OCI-LY7 (cell line): ENCODE measurements around the gene CCDC181. TPM values are rescaled to one million over a fixed set of nuclear protein-coding genes. Genes with fewer than 3 reads are reported as not detected.

Experiments
- BruUV-seq: library from RNA; stranded (reverse); fragments of 400-500 nt; replicated peaks from 2 replicates; lab custom pipeline; 2021; lab: Mats Ljungman, UMichigan
- CTCF ChIA-PET: fragments of 300-600 bp; sonication (Branson Sonifier 250); formaldehyde crosslinking; loops from one replicate; lab custom pipeline; 2022; ENCODE audit warnings: antibody characterized with exemption; ENCODE audit not compliant: unreplicated experiment; lab: Charles Lee
- POLR2A ChIA-PET: fragments of 300-600 bp; sonication (Branson Sonifier 250); formaldehyde crosslinking; loops from one replicate; lab custom pipeline; 2022; ENCODE audit warnings: antibody characterized with exemption; lab: Charles Lee
- DNase-seq: peaks from one replicate; pipeline ENCODE4 v3.0.0-alpha.2; 2015; ENCODE audit warnings: low spot score
- H2AFZ ChIP-seq: fragments of 200-600 bp; sonication (generic), shearing (Covaris generic); 2 replicates; pipeline ENCODE4 v1.6.1; 2014; ENCODE audit warnings: mild to moderate bottlenecking, antibody characterized with exemption, low read length, moderate library complexity
- H3K27ac ChIP-seq: fragments of 200-600 bp; sonication (generic); 2 replicates; pipeline ENCODE4 v1.5.1; 2014; ENCODE audit warnings: mixed run types, low read depth, mild to moderate bottlenecking, moderate library complexity, low read length, inconsistent platforms; ENCODE audit not compliant: poor library complexity, severe bottlenecking
- H3K36me3 ChIP-seq: fragments of 200-600 bp; sonication (generic); 2 replicates; pipeline ENCODE4 v1.6.1; 2014; ENCODE audit warnings: mild to moderate bottlenecking, antibody characterized with exemption, low read length, moderate library complexity, mixed read lengths; ENCODE audit not compliant: insufficient read depth
- H3K4me1 ChIP-seq: fragments of 200-600 bp; sonication (generic); 2 replicates; pipeline ENCODE4 v1.5.1; 2014; ENCODE audit warnings: mild to moderate bottlenecking, low read length; ENCODE audit not compliant: insufficient read depth, poor library complexity, severe bottlenecking
- H3K4me2 ChIP-seq: fragments of 200-600 bp; sonication (generic); 2 replicates; pipeline ENCODE4 v1.6.1; 2014; ENCODE audit warnings: mild to moderate bottlenecking, low read length
- H3K4me3 ChIP-seq: fragments of 200-600 bp; sonication (generic); 2 replicates; pipeline ENCODE4 v1.5.1; 2014; ENCODE audit warnings: mild to moderate bottlenecking, low read depth, low read length; ENCODE audit not compliant: poor library complexity, severe bottlenecking
- H3K79me2 ChIP-seq: fragments of 200-600 bp; sonication (generic); 2 replicates; pipeline ENCODE4 v1.6.1; 2016; ENCODE audit warnings: low read depth, mild to moderate bottlenecking, low read length, moderate library complexity, mixed read lengths; ENCODE audit not compliant: insufficient read depth
- H3K9me2 ChIP-seq: fragments of 200-600 bp; sonication (generic); 2 replicates; pipeline ENCODE4 v1.6.1; 2016; ENCODE audit warnings: mild to moderate bottlenecking, low read length, mixed read lengths; ENCODE audit not compliant: insufficient read depth
- H3K9me3 ChIP-seq: fragments of 200-600 bp; sonication (generic); 2 replicates; pipeline ENCODE4 v1.6.1; 2014; ENCODE audit warnings: mild to moderate bottlenecking, mixed run types, low read length, mixed read lengths
- H4K20me1 ChIP-seq: fragments of 200-600 bp; sonication (generic); 2 replicates; pipeline ENCODE4 v1.6.1; 2014; ENCODE audit warnings: mild to moderate bottlenecking, antibody characterized with exemption, low read length, moderate library complexity, mixed read lengths; ENCODE audit not compliant: insufficient read depth
- EZH2phosphoT487 ChIP-seq: fragments of 200-600 bp; sonication (generic); IDR thresholded peaks from 2 replicates; pipeline ENCODE4 v1.6.1; 2018; ENCODE audit warnings: low read depth, borderline replicate concordance, mild to moderate bottlenecking, mixed run types, antibody characterized with exemption, low read length, moderate library complexity, mixed read lengths
- intact Hi-C: fragments of 100-400 bp; cut with micrococcal nuclease; formaldehyde crosslinking; loops from one replicate; pipeline ENCODE4 v1.10.0; 2022; ENCODE audit not compliant: unreplicated experiment
- total RNA-seq, 2 experiments: library from RNA; depleted of rRNA in 1 of 2; stranded (reverse); fragments of >200 nt in 1 of 2; shearing (Covaris generic) in 1 of 2; gene quantifications; 2 replicates each; pipeline ENCODE4 v1.2.3, GENCODE V29; 2014 to 2022
- TF ChIP-seq, protein P1 (sequence below): fragments of 200-600 bp; sonication (generic); conservative IDR thresholded peaks from 2 replicates; pipeline ENCODE4 v1.5.1; 2014; ENCODE audit warnings: mild to moderate bottlenecking, antibody characterized with exemption, low read length, moderate library complexity, mixed read lengths

The CCDC181 gene
- total RNA-seq, 2 experiments from 2014 or later: not detected

DNA sequence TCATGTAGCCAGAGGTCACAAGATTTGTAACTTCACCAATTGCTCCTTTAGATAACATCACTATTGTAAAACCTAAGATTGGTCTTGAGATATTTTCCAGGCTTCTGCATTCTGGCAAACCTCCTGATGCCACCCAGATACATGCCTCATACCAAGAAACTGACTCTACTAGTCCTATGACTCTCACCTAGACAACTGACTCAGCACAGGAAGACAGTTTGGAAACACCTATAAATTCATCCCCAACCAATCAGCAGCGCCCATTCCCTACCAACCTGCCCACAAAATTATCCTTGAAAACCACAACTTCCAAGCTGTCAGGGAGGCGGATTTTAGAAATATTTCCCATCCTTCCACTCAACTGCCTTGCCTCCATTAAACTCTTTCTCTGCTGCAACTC lies 62.3 kb downstream of the CCDC181 start:
- Histone ChIP-seq H3K9me2 (no peaks in the 10 kb centered on the region), H3K4me3 (no peak overlapping the region), H3K4me1 (peaks cover 16% of the 10 kb centered on the region), H3K9me3 (peaks cover 15% of the 10 kb centered on the region; the same call in 1 of the 2 replicates), H3K36me3 (peaks cover 5% of the 10 kb centered on the region; the same call in 1 of the 2 replicates), H3K27ac (no peak overlapping the region), H4K20me1 (no peaks in the 10 kb centered on the region), H2AFZ (no peak overlapping the region), H3K79me2 (peaks cover 17% of the 10 kb centered on the region), H3K4me2 (no peak overlapping the region)
- TF ChIP-seq, protein P1, sequence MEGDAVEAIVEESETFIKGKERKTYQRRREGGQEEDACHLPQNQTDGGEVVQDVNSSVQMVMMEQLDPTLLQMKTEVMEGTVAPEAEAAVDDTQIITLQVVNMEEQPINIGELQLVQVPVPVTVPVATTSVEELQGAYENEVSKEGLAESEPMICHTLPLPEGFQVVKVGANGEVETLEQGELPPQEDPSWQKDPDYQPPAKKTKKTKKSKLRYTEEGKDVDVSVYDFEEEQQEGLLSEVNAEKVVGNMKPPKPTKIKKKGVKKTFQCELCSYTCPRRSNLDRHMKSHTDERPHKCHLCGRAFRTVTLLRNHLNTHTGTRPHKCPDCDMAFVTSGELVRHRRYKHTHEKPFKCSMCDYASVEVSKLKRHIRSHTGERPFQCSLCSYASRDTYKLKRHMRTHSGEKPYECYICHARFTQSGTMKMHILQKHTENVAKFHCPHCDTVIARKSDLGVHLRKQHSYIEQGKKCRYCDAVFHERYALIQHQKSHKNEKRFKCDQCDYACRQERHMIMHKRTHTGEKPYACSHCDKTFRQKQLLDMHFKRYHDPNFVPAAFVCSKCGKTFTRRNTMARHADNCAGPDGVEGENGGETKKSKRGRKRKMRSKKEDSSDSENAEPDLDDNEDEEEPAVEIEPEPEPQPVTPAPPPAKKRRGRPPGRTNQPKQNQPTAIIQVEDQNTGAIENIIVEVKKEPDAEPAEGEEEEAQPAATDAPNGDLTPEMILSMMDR: no peak
- no peak for TF ChIP-seq EZH2phosphoT487
- DNase-seq: no peak
- intact Hi-C loops: loop anchor here (5.0 to 10.0 kb wide), 5 partner anchors 122 to 707 kb away; partner anchors contain the start of genes ATP1B1, KIFAP3, METTL18 and SLC19A2
- ChIA-PET CTCF (no interaction called here), POLR2A (interaction anchor here (0.8 kb wide), 1 partner anchor 10 kb away, joined by 5 read pairs; no protein-coding TSS in a partner anchor)
- BruUV-seq: no TSS peak

DNA sequence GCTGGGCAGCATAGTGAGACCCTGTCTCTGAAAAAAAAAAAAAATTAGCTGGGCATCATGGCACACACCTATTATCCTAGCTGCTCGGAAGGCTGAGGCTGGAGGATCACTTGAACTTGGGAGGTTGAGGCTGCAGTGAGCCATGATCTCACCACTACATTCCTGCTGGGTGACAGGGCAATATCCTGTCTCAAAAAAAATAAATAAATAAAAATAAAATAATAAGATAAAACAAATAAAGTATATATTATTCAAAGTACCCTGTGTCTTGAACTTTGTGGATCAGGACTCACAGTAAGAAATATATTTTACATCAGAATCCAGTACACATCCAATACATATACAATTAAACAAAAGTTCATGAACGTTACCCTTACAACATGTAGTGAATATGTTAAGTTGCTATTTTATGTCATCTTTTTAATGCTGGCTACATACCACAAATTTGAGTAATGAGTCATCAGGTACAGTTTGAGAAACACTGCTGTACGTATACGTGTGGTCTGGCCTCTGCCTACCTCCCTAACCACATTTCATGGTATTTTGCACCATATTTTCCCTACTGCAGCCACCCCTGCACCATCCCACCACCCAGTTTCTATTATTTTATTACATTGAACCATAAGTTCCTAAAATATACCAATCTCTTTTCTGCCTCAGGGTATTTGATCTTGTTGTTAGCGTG lies 64.1 kb downstream of the CCDC181 start:
- Histone ChIP-seq H3K4me3 (no peak overlapping the region), H2AFZ (no peak overlapping the region), H3K9me3 (peaks cover 15% of the 10 kb centered on the region; the same call in 1 of the 2 replicates), H3K4me2 (no peak overlapping the region), H3K79me2 (no peaks in the 10 kb centered on the region), H3K4me1 (peaks cover 7% of the 10 kb centered on the region), H3K9me2 (no peaks in the 10 kb centered on the region), H3K27ac (no peak overlapping the region), H4K20me1 (no peaks in the 10 kb centered on the region), H3K36me3 (peaks cover 4% of the 10 kb centered on the region; the same call in 1 of the 2 replicates)
- BruUV-seq: no TSS peak
- ChIA-PET POLR2A (interaction anchor here (0.5 to 1.7 kb wide), 2 partner anchors 12 to 433 kb away, joined by 3 to 5 read pairs; no protein-coding TSS in a partner anchor), CTCF (no interaction called here)
- no peak for TF ChIP-seq EZH2phosphoT487
- TF ChIP-seq, protein P1: no peak
- no peak for DNase-seq
- intact Hi-C loops: loop anchor here (10.0 kb wide), 2 partner anchors 332 to 432 kb away; partner anchors contain the start of gene METTL18
